H1 (cell line): ENCODE measurements around the gene SPOCK1. TPM values are rescaled to one million over a fixed set of nuclear protein-coding genes. Genes with fewer than 3 reads are reported as not detected.

ENCODE experiments used
- CTCF ChIA-PET: fragments of 300-600 bp; sonication (Branson Sonifier 250); formaldehyde crosslinking; loops from one replicate; lab custom pipeline; 2021; ENCODE audit not compliant: partially characterized antibody; lab: Charles Lee
- POLR2A ChIA-PET: fragments of 300-600 bp; sonication (Branson Sonifier 250); formaldehyde crosslinking; loops from one replicate; lab custom pipeline; 2021; ENCODE audit warnings: inconsistent platforms; ENCODE audit not compliant: partially characterized antibody; lab: Charles Lee
- DNase-seq, 2 experiments: peaks; one replicate each; pipeline versions ENCODE4 v3.0.0 to v3.0.0-alpha.2; 2010 to 2022; ENCODE audit warnings: low spot score in 2 of 2, low read depth in 1 of 2, mixed read lengths in 1 of 2
- FAIRE-seq: peaks from 2 replicates; lab custom pipeline; 2011; peaks lifted over from hg19 to GRCh38; lab: Jason Lieb, UNC
- H2AFZ ChIP-seq: 2 replicates; pipeline ENCODE4 v1.8.1; 2012; ENCODE audit warnings: low read length, inconsistent platforms
- H2AK5ac ChIP-seq: 2 replicates; pipeline ENCODE4 v1.6.1; 2013; ENCODE audit warnings: low read depth, low read length
- H2BK120ac ChIP-seq: replicated peaks from 2 replicates; pipeline ENCODE3; 2013; ENCODE audit warnings: low read depth, low read length, inconsistent platforms
- H2BK12ac ChIP-seq: 2 replicates; pipeline ENCODE4 v1.6.1; 2013; ENCODE audit warnings: low read depth, low read length
- H2BK15ac ChIP-seq: 2 replicates; pipeline ENCODE4 v1.6.1; 2013; ENCODE audit warnings: low read length
- H2BK20ac ChIP-seq: 2 replicates; pipeline ENCODE4 v1.6.1; 2013; ENCODE audit warnings: low read length
- H2BK5ac ChIP-seq: 2 replicates; pipeline ENCODE4 v1.6.1; 2013; ENCODE audit warnings: low read depth, low read length
- H3K14ac ChIP-seq: 2 replicates; pipeline ENCODE4 v1.6.1; 2013; ENCODE audit warnings: inconsistent platforms; ENCODE audit not compliant: insufficient read length
- H3K18ac ChIP-seq: 2 replicates; pipeline ENCODE4 v1.6.1; 2013; ENCODE audit warnings: low read length; ENCODE audit errors: extremely low read depth
- H3K23ac ChIP-seq: 2 replicates; pipeline ENCODE4 v1.6.1; 2013; ENCODE audit warnings: inconsistent platforms; ENCODE audit not compliant: insufficient read length
- H3K23me2 ChIP-seq: 2 replicates; pipeline ENCODE4 v1.6.1; 2013; ENCODE audit warnings: low read depth, low read length
- H3K27ac ChIP-seq: 2 replicates; pipeline ENCODE4 v1.6.1; 2011; ENCODE audit warnings: low read depth, low read length, inconsistent platforms
- H3K27me3 ChIP-seq, 4 experiments: replicated peaks in 1 of 4; 1 replicate in 1 of 4; 2 replicates in 3 of 4; pipeline versions ENCODE4 v1.6.1 to v1.8.1; 2011 to 2013; ENCODE audit warnings: low read length in 3 of 4, mild to moderate bottlenecking in 3 of 4, inconsistent platforms in 2 of 4, mixed read lengths in 2 of 4, moderate library complexity in 1 of 4; ENCODE audit not compliant: control insufficient read depth in 3 of 4, insufficient read depth in 3 of 4; ENCODE audit errors: extremely low read depth in 1 of 4
- H3K36me3 ChIP-seq, 4 experiments: 2 replicates each; pipeline versions ENCODE4 v1.6.1 to v1.8.1; 2011 to 2013; ENCODE audit warnings: mild to moderate bottlenecking in 4 of 4, low read length in 3 of 4, moderate library complexity in 2 of 4, control low read depth in 1 of 4, inconsistent platforms in 1 of 4; ENCODE audit not compliant: insufficient read depth in 4 of 4, control insufficient read depth in 2 of 4
- H3K4ac ChIP-seq: replicated peaks from 2 replicates; pipeline ENCODE3; 2013; ENCODE audit warnings: low read length, low read depth, mixed read lengths, inconsistent platforms; ENCODE audit not compliant: insufficient read length
- H3K4me1 ChIP-seq, 4 experiments: replicated peaks in 1 of 4; 1 replicate in 1 of 4; 2 replicates in 3 of 4; pipeline versions ENCODE4 v1.6.1 to v1.8.1; 2011 to 2013; ENCODE audit warnings: low read length in 3 of 4, inconsistent platforms in 2 of 4, mixed read lengths in 1 of 4; ENCODE audit not compliant: insufficient read depth in 4 of 4, control insufficient read depth in 3 of 4
- H3K4me2 ChIP-seq, 2 experiments: 2 replicates each; pipeline versions ENCODE4 v1.6.1 to v1.8.1; 2011 to 2013; ENCODE audit warnings: low read depth in 2 of 2, low read length in 2 of 2, control low read depth in 1 of 2, inconsistent platforms in 1 of 2, mild to moderate bottlenecking in 1 of 2; ENCODE audit not compliant: insufficient read depth in 1 of 2
- H3K4me3 ChIP-seq, 4 experiments: fragments of 200-600, 300-600 bp in 1 of 4; sonication (generic), shearing (Covaris generic), sonication (Bioruptor Twin) in 1 of 4; 2 replicates each; pipeline versions ENCODE4 v1.5.1 to v1.8.1; 2011 to 2016; ENCODE audit warnings: low read length in 4 of 4, low read depth in 3 of 4, control low read depth in 2 of 4, inconsistent platforms in 2 of 4, mild to moderate bottlenecking in 2 of 4, mixed read lengths in 1 of 4, moderate library complexity in 1 of 4; ENCODE audit not compliant: insufficient read depth in 2 of 4; ENCODE audit errors: extremely low read depth in 1 of 4
- H3K56ac ChIP-seq: replicated peaks from 2 replicates; pipeline ENCODE3; 2013; ENCODE audit warnings: low read depth, mild to moderate bottlenecking, mixed read lengths, low read length, inconsistent platforms; ENCODE audit not compliant: insufficient read length
- H3K79me1 ChIP-seq: 2 replicates; pipeline ENCODE4 v1.6.1; 2013; ENCODE audit warnings: low read depth, low read length, control low read depth
- H3K79me2 ChIP-seq, 2 experiments: 2 replicates each; pipeline versions ENCODE4 v1.6.1 to v1.8.1; 2012 to 2013; ENCODE audit warnings: low read length in 2 of 2, mild to moderate bottlenecking in 2 of 2, inconsistent platforms in 1 of 2; ENCODE audit not compliant: insufficient read depth in 2 of 2, control insufficient read depth in 1 of 2
- H3K9ac ChIP-seq, 4 experiments: replicated peaks in 1 of 4; 1 replicate in 1 of 4; 2 replicates in 3 of 4; pipeline versions ENCODE4 v1.6.1 to v1.8.1; 2011 to 2013; ENCODE audit warnings: low read depth in 3 of 4, low read length in 3 of 4, control low read depth in 2 of 4, mild to moderate bottlenecking in 2 of 4, moderate library complexity in 2 of 4, inconsistent platforms in 1 of 4; ENCODE audit errors: extremely low read depth in 1 of 4
- H3K9me3 ChIP-seq, 2 experiments: 2 replicates each; pipeline versions ENCODE4 v1.6.1 to v1.8.1; 2012 to 2013; ENCODE audit warnings: mild to moderate bottlenecking in 2 of 2, moderate library complexity in 2 of 2, control low read depth in 1 of 2, inconsistent platforms in 1 of 2, low read depth in 1 of 2, low read length in 1 of 2, mixed read lengths in 1 of 2; ENCODE audit not compliant: insufficient read depth in 2 of 2
- H4K20me1 ChIP-seq, 2 experiments: replicated peaks in 1 of 2; 2 replicates each; pipeline versions ENCODE3 to v1.8.1; 2011 to 2013; ENCODE audit warnings: inconsistent platforms in 2 of 2, low read length in 2 of 2, mild to moderate bottlenecking in 1 of 2; ENCODE audit not compliant: insufficient read depth in 2 of 2, control insufficient read depth in 1 of 2
- H4K5ac ChIP-seq: 2 replicates; pipeline ENCODE4 v1.6.1; 2013; ENCODE audit warnings: low read length, low read depth, mixed read lengths, inconsistent platforms; ENCODE audit not compliant: insufficient read length
- H4K8ac ChIP-seq: 2 replicates; pipeline ENCODE4 v1.8.0; 2013; ENCODE audit warnings: mild to moderate bottlenecking, moderate library complexity, low read length, inconsistent platforms; ENCODE audit not compliant: insufficient read depth; ENCODE audit errors: extremely low read depth
- H4K91ac ChIP-seq: replicated peaks from 2 replicates; pipeline ENCODE3; 2013; ENCODE audit warnings: low read length, mixed read lengths, inconsistent platforms; ENCODE audit not compliant: insufficient read length
- BACH1 ChIP-seq: IDR thresholded peaks from 2 replicates; pipeline ENCODE4 v1.6.1; 2012; ENCODE audit warnings: low read length, improper control_type of control experiment
- KDM4A ChIP-seq: IDR thresholded peaks from one replicate; pipeline ENCODE4 v1.7.1; 2012; ENCODE audit warnings: low read depth, mild to moderate bottlenecking, moderate library complexity, low read length, inconsistent platforms; ENCODE audit not compliant: severe bottlenecking
- SAP30 ChIP-seq: fragments of 300-600 bp; sonication (generic); IDR thresholded peaks from 2 replicates; pipeline ENCODE4 v1.7.1; 2012; ENCODE audit warnings: low read length, moderate library complexity, mild to moderate bottlenecking, inconsistent platforms; ENCODE audit not compliant: insufficient read depth, insufficient replicate concordance
- SP1 ChIP-seq: IDR thresholded peaks from 2 replicates; pipeline ENCODE4 v1.6.1; 2011; ENCODE audit warnings: low read depth, low read length
- SP4 ChIP-seq: IDR thresholded peaks from 2 replicates; pipeline ENCODE4 v1.6.1; 2012; ENCODE audit warnings: low read length, inconsistent platforms
- TAF1 ChIP-seq: IDR thresholded peaks from 2 replicates; pipeline ENCODE4 v1.6.1; 2011; ENCODE audit warnings: mild to moderate bottlenecking, low read depth, low read length
- TCF12 ChIP-seq: IDR thresholded peaks from 2 replicates; pipeline ENCODE4 v1.6.1; 2011; ENCODE audit warnings: low read depth, mild to moderate bottlenecking, low read length
- TEAD4 ChIP-seq: IDR thresholded peaks from 2 replicates; pipeline ENCODE4 v1.6.1; 2012; ENCODE audit warnings: low read depth, low read length, inconsistent platforms, mixed read lengths
- ZNF274 ChIP-seq: IDR thresholded peaks from 2 replicates; pipeline ENCODE4 v1.7.0; 2012; ENCODE audit warnings: low read length, borderline replicate concordance; ENCODE audit errors: extremely low read depth
- WGBS, 2 experiments: shearing (Covaris generic) in 1 of 2; methylation state at CpG; one replicate each; pipeline versions ENCODE4 v1.1.6 to v1.1.7; 2013 to 2015; ENCODE audit warnings: low lambda C conversion rate in 2 of 2, mixed read lengths in 2 of 2, inconsistent platforms in 1 of 2, low coverage in 1 of 2, missing lambda C conversion rate in 1 of 2; ENCODE audit not compliant: insufficient replicate concordance in 2 of 2, insufficient coverage in 1 of 2, insufficient read length in 1 of 2; ENCODE audit errors: extremely low coverage in 1 of 2, missing lambda C conversion rate in 1 of 2; 5-methylcytosine and 5-hydroxymethylcytosine counted together
- polyA plus RNA-seq, 7 experiments: library from polyadenylated mRNA; depleted of rRNA in 3 of 7; stranded (reverse) in 5 of 7; unstranded in 2 of 7; fragments of >200 nt in 5 of 7; fragments of 200-250 nt in 2 of 7; gene quantifications; 1 replicate in 5 of 7; 2 replicates in 1 of 7; 4 replicates in 1 of 7; pipeline versions ENCODE4 v1.2.1 to v1.2.3, GENCODE V29; 2011 to 2013; ENCODE audit warnings: missing spikeins in 2 of 7, mixed read lengths in 2 of 7
- total RNA-seq: library from RNA; stranded (reverse); fragmentation: NEBNext Ultra II Directional; extraction: Animal tissue kit (Norgen Biotek cat#: 25700); gene quantifications from 2 replicates; pipeline ENCODE4 v1.2.1, GENCODE V29; 2021
- TF ChIP-seq, protein P1 (sequence below): IDR thresholded peaks from 2 replicates; pipeline ENCODE4 v1.6.1; 2011; ENCODE audit warnings: low read length, improper control_type of control experiment

Gene SPOCK1
- total and polyA plus RNA-seq, 2 of the 8 experiments (the other 6 are each of a cell fraction or from before 2014, with no cell fraction given), result 6.9 to 18.1 TPM

DNA sequence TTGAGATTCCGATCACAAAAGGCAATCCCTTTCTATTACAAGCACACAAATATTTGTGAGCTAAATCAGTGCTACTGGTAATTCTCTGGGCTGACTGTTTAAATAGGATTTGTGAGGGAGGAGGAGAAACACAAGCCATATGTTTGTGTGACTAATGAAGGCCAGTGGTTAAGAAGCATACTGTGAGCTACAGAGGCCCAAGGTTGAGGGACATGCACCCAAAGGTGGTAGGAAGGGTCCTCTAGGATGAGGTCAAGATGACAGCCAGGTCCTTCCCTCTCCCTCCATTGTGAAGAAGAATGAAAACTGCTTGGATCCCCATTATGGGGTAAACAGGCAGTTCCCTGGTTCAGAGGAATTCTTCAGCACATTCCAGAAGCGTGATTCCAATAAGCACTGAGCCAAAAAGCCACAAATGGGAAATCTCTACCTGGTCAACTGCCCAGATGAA, 83.9 kb downstream of the SPOCK1 start:
- Histone ChIP-seq H2AFZ (no peak overlapping the region), H3K9me3 (no peaks in the 10 kb centered on the region; a peak in 1 of 4 replicates), H3K4ac (no peak overlapping the region), H3K23me2 (no peaks in the 10 kb centered on the region), H3K36me3 (no peaks in the 10 kb centered on the region), H3K4me3 (no peak overlapping the region), H3K18ac (no peak overlapping the region), H4K5ac (no peak overlapping the region), H3K9ac (no peak overlapping the region), H4K8ac (no peak overlapping the region), H3K79me1 (no peaks in the 10 kb centered on the region), H4K91ac (no peak overlapping the region), H2BK5ac (no peak overlapping the region), H3K4me2 (no peak overlapping the region), H4K20me1 (no peaks in the 10 kb centered on the region), H2BK15ac (no peak overlapping the region), H3K14ac (no peak overlapping the region), H2BK120ac (no peak overlapping the region), H3K4me1 (no peaks in the 10 kb centered on the region), H3K56ac (no peak overlapping the region), H3K23ac (no peak overlapping the region), H2BK12ac (no peak overlapping the region), H3K79me2 (no peaks in the 10 kb centered on the region), H2AK5ac (no peak overlapping the region), H3K27me3 (no peaks in the 10 kb centered on the region; a peak in 1 of 7 replicates), H3K27ac (no peak overlapping the region), H2BK20ac (no peak overlapping the region)
- no peak for DNase-seq
- 93% methylated on average over 2 of the region's 2 CpGs; no CpG with 5 or more reads in 1 of the 2 experiments for WGBS, 2 experiments
- CTCF ChIA-PET, result interaction anchor here (1.3 to 1.8 kb wide), 2 partner anchors 30 to 70 kb away, joined by 3 to 4 read pairs; no protein-coding TSS in a partner anchor
- POLR2A ChIA-PET, result interaction anchor here (1.5 kb wide), 1 partner anchor 8 kb away, joined by 4 read pairs; no protein-coding TSS in a partner anchor
- no peak for FAIRE-seq
- TF ChIP-seq BACH1 (no peak), SAP30 (no peak), TCF12 (no peak), KDM4A (no peak), SP4 (no peak), SP1 (no peak), TEAD4 (no peak), ZNF274 (no peak), TAF1 (no peak)
- TF ChIP-seq, protein P1, sequence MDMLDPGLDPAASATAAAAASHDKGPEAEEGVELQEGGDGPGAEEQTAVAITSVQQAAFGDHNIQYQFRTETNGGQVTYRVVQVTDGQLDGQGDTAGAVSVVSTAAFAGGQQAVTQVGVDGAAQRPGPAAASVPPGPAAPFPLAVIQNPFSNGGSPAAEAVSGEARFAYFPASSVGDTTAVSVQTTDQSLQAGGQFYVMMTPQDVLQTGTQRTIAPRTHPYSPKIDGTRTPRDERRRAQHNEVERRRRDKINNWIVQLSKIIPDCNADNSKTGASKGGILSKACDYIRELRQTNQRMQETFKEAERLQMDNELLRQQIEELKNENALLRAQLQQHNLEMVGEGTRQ, result no peak
